NCI-H146 (cell line): Measurements from ENCODE around the gene FSD2.
A peak's percentile ranks its signal among the peaks of the same experiment; 100 is the strongest.
"Not testable (repeated sequence)": the region's sequence is repeated elsewhere in the genome, so short reads cannot be mapped to it uniquely, and the experiment has no call there.

Source experiments
- DNase-seq: peaks from one replicate; lab custom pipeline; 2025; lab: John Stamatoyannopoulos, UW

FSD2 gene

GRCh38 chr15:82792068-82792467 is 13.8 kb downstream of the FSD2 start:
- no peak for DNase-seq

DNA sequence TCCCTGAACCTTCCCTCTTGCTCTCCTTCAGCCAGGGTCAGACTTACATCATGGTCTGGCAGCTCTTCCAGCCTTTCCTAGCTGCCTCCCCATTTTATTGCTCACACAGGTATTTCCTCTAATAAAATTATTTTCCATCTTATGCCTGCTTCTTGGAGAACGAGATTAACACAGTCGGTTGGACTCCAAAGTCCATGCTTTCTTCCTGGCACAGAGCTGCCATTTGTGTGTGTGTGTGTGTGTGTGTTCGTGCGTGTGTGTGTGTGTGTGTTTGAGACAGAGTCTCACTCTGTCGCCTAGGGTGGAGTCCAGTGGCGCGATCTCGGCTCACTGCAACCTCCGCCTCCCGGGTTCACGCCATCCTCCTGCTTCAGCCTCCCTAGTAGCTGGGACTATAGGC is 15.5 kb downstream of the FSD2 start:
- no peak for DNase-seq

DNA sequence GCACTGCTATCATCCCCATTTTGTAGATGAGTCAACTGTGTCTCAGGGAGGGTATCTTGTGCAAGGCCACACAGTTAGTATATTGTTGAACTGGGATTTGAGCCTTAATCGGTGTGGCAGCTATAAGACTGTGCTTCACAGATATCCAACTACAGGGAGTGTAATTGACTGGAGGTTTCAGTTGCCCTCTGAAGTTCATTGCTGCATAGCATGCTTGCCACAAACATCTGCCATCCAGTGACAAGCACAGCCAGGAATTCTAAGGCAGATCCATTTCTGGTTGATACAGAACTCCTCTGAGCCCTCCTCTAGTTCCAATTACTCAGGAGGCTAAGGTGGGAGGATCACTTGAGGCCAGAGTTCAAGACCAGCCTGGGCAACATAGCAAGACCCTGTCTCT is 16.4 kb downstream of the FSD2 start:
- no peak for DNase-seq

- DNase-seq: no peak
Observed at GRCh38 chr15:82788496-82788895, 17.4 kb downstream of the FSD2 start.

GRCh38 chr15:82781349-82781748 is 24.5 kb downstream of the FSD2 start:
- DNase-seq: no peak

GRCh38 chr15:82778755-82779154 is 27.1 kb downstream of the FSD2 start:
- DNase-seq: no peak

GRCh38 chr15:82774496-82774895 is 31.4 kb downstream of the FSD2 start:
- DNase-seq: no peak

- DNase-seq: no peak
Observed at GRCh38 chr15:82771789-82772607, 33.9 kb downstream of the FSD2 start.

DNA sequence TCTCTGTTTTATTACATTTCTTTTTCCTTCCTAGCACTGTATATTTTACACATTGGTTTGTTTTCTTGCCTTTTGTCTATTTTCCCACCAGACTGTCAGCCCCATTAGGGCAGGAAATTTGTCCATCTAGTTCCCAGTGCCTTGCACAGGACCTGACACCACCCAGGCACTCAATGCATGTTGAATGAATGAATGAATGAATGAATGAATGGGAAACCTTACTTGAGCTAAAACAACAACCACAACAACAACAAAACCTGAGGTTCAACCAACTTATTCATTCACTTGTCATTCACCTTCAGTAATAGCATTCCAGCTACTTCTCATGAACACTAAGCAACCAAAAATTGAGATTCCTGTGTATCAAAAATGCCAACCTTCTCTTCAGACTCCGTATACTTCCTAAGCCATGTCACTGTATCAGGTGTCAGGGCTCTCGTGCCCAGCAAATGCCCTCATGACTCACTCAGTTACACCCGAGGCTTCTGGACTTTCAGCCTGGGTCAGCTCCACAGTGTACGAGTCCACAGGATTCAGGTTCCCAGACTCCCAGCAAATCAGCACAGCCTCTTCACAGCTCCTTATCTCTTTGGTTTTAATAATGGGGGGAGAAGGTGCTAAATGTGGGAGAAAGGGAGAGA is 37.3 kb downstream of the FSD2 start:
- no peak for DNase-seq

- DNase-seq: no peak
Observed at GRCh38 chr15:82767163-82767829, 38.6 kb downstream of the FSD2 start.

DNA sequence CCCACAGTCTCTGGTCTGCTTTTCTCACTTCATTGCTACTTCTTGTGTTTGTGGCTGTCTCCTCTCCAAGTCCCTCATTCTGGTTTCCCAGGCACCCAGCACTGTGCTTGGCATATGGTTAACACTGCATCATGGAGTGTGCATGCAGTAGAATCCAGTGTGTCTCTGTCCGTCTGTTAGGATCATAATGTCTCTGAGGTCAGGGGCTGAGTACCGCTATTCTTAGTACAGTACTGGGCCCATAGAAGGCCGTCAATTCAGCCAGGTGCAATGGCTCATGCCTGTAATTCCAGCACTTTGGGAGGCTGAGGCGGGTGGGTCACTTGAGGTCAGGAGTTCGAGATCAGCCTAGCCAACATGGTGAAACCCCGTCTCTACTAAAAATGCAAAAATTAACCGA is 39.7 kb downstream of the FSD2 start:
- DNase-seq: not testable (repeated sequence)

DNA sequence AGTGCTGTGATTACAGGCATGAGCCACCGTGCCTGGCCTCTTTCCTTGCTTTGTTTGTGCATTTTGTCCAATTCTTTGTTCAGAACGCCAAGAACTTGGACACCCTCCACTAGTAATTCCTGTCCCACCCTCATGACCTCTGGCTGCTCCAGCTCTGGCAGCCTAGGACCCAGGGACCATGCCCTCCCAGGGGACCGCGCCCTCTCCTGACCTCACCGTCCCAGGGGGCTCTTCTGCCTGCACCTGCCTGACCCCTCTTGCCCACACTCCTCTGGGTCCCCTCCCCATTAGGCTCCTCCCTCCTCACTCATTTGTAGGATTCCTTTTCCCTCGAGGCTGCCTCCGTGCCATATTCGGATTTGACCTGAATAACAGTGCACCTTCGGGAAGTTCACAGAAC is 41.1 kb downstream of the FSD2 start:
- DNase-seq: no peak

- no peak for DNase-seq
Observed at GRCh38 chr15:82764117-82764490, 41.8 kb downstream of the FSD2 start.

DNA sequence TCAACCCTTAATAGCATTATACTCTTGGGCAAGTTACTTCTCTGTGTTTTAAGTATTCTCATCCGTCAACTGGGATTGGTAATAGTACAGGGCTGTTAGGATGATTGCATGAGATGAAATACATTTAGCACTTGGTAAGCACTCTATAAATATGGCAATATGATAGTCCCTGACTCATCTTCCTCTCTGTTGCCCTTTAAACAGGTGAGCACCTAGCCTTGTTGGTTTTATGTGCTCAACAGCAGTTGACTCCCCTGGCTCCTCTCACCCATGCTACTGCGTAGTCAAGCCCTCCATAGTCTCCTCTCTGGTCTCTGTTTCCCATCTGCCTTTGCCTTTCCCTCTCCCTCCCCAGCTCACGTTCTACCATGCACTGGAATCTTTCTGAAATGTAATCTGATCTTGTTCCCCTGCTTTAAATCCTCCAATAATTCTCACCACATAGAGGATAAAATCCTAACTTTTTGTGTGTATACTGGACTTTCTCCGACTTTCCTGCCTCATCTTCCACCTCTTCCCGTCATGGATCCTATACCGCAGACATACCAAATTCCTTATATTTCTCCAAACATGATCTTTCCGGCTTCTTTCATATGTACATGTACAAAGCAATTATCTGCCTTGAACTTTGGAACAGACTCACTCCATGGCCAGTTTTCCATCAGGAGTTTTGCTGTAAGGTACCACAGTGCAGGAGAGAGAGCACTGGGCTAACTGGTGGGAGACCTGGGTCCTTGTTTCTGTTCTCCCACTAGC is 42.3 kb downstream of the FSD2 start:
- DNase-seq: no peak

- DNase-seq: no peak
Observed at GRCh38 chr15:82751308-82751707, 54.6 kb downstream of the FSD2 start.

DNA sequence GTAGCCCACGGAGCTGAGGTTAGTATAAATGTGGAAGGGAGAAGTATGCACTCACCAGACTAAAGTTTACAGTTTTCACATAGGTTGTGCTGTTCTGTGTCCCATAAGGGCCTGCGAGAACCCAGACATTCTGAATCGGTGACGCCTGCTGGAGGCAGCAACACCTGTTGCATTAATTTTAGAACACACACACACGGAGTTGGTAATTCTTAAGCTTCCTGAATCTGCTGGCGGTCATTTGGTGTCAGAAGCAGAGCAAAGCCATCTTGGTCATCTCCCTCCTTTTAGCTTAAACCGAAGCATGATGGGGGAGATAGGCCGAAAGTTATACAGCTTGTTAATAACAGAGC is 55.1 kb downstream of the FSD2 start:
- peak; percentile 22 for DNase-seq

- peak; percentile 94 for DNase-seq
Observed at GRCh38 chr15:82749951-82750830, 55.7 kb downstream of the FSD2 start.

DNA sequence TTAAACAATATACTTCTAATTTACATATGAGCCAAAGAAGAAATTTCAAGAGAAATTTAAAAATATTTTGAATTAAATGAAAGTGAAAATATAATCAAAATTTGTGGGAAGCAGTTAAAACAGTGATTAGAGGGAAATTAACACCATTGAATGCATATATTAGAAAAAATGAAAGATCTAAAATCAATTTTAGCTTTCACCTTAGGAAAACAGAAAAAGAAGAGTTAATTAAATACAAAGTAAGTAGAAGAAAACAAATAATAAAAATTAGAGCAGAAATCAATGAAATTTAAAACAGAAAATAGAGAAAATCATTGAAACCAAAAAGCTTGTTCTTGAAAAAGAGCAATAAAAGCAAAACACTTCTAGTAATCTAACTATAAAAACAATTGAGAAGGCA is 57.6 kb downstream of the FSD2 start:
- no peak for DNase-seq

DNA sequence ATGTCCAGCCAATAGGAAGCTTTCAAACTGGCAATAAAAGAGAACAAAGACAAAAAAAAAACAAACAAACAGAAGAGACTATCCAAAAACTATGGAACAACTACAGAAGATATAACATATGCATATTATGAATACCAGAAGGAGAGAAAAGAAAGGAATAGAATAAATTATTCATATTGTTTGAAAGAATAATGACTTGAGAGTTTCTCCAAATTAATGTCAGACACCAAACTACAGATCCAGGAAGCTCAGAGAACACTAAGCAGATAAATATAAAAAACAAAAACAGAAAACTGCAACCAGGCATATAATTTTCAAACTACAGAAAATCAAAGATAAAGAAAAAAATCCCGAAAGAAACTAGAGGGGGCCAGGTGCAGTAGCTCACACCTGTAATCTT is 62.1 kb downstream of the FSD2 start:
- no peak for DNase-seq

- no peak for DNase-seq
Observed at GRCh38 chr15:82742134-82742533, 63.7 kb downstream of the FSD2 start.

DNA sequence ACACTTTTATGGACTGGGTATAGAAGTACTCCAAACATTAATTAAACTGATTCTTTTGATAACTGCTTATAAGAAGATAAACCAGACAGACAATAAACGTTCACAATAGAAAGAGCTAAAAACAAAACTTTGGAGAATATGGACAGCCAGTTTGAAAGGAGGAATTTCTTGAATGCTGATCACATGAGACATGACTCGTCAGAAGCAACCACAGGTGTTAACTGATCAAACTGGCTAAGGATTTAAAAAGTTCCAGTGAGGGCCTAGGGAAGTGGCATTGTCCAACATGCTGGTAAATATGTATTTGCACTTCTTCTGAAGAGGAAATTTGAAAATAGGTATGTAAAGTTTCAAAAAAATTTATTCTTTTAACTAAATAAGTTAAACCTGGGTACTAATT is 66.8 kb downstream of the FSD2 start:
- DNase-seq: no peak

GRCh38 chr15:82737975-82738374 is 67.9 kb downstream of the FSD2 start:
- DNase-seq: no peak
